GM21529 (cell line): ENCODE results near the gene NAA11.
"Not testable (repeated sequence)": the region's sequence is repeated elsewhere in the genome, so short reads cannot be mapped to it uniquely, and the experiment has no call there.

Source experiments
- ATAC-seq: cut with Tn5 transposase; IDR thresholded peaks from one replicate; pipeline ENCODE4 v1.9.1; 2021; ENCODE audit not compliant: unreplicated experiment

Gene NAA11

DNA sequence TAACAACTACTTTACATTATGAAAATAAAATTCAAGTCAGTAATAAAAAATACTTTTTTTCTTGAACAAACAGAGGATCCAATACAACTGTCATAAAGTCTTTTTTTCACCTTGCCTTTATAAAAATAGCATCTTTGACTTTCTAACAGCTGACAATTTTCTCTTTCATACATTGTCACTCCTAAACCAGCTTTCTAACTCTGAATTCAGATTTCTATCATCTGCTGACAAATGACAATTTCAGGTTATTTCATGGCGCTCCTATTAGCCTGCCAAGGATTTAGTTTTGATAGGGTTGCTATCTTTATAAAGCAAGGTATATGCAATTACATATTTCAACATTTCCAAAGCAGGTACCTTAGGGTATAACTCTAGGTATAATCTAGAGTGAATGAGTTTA, 14.6 kb downstream of the NAA11 start:
- no peak for ATAC-seq

DNA sequence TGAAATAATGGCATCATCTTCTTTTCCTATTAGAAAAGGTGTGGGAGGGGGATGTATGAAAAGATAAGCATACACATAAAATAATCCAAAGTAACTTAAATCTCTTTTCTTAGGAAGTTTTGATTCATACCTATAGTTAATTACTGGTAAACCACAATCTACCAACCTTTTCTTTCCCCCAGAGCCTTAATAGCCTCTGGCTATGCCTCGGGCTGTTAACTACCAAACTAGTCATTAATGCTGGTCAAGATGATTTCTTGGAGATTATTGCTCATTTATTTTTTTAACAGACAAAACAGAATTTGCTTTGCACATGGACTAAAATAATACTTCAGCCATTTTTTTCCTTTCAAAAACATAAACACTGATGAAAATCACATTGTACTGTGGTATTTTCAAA, 16.9 kb downstream of the NAA11 start:
- ATAC-seq: no peak

DNA sequence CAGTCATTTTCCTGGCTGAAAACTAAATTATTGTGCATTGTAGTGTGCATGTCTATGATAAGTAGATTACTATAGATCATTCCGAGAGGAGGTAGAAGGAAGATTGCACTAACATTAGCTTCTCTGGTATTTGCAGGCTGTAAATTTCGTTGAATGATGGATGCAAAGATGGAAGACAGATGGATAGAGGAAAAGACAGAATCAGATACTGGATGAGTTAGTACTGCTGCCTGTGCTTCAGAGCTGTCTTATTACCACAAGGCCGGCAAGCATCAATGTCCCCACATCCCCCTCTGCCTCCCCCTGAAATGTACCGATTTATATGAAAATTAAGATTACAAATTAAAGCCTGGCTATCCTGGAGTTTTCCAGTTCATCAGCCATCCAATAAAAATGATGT, 17.7 kb downstream of the NAA11 start:
- ATAC-seq: no peak

DNA sequence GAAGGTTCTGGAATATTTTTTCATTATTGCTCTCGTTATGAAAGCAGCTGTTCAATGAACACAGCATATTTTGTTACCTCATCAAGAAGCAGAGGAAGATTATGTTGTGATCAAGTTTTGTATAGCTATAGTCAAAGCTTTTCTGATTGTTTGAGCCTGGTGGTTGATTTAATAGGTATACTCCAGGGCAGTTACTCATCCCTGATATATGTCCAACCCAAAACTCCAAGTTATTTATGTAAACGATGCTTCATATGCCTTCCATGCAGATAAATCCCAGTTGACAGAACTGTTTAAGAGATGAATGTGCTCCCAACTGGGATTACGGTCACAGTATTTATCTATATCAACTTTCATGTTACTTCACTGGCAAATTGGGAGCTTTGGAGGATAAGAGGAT, 19.1 kb downstream of the NAA11 start:
- ATAC-seq: no peak

DNA sequence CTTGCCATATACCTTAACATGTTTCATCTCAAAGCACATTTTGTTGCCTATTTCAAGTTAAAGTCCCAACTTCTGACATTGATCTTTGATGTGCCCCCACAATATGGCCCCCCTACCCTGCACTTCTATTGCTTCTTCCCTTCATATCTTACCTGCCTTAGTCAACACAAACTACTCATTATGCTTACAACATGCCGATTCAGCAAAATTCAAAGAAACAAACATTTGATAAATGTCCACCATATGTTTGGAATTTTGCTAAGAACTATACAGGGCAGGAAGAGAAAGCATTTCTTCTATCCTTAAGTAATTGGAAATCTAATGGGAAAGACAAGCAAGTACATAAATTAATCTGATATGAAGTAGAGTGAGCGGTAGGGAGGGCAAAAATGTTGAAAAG, 25.6 kb downstream of the NAA11 start:
- ATAC-seq: no peak

DNA sequence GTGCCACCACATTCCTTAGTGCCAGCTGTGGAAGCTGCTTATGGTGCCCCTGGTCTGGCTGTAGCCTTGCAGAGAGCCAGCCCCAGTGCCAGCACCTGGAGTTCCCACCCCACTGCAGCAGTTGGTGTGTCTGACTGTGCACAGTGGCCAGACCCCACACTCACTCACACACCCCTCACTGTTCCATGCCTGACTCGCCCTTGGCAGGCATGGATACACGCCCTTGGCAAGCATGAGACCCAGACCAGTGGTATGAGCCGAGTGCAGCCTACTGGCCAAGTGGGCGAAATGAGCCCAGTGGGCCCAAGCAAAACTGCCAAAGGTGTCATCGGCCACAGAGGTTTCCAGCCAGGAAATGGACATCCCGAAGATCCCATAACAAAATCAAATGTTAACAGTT, 27.4 kb downstream of the NAA11 start:
- ATAC-seq: no peak

DNA sequence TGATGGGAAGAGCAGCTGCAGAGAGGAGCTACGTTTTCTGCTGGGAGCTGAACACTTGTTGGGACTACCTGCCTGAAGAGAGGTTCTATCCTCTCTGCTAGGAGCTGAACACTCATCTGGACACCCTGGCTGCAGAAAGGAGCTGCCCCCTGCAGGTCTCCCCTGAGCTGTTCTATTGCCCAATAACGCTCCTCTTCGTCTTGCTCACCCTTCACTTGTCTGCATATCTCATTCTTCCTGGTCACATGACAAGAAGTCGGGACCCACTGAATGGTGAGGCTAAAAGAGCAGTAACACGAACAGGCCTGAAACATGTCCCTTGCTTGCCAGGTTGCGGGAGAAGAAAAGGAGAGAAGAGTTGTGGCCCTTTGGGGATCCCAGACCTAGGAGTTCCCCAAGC, 27.8 kb downstream of the NAA11 start:
- ATAC-seq: no peak

DNA sequence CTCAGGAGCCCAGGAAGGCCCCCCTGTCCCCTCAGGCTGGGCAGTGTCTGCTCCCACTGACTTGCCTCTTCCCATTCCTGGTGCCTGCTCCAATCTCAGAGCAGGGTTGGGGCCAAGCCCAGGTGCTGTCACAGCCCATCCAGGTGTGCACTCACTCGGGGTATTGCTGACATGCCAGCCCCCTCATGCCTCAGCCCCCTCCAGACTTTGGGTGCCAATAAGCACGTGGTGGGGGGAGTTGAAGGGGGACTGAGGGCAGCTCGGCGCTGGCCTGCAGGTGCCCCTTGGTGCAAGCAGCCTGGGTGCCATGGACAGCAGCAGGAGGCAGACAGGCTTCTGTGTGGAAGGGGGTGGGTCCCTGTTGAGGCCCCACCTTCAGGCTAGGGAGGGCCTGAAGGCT, 28.4 kb downstream of the NAA11 start:
- ATAC-seq: no peak

DNA sequence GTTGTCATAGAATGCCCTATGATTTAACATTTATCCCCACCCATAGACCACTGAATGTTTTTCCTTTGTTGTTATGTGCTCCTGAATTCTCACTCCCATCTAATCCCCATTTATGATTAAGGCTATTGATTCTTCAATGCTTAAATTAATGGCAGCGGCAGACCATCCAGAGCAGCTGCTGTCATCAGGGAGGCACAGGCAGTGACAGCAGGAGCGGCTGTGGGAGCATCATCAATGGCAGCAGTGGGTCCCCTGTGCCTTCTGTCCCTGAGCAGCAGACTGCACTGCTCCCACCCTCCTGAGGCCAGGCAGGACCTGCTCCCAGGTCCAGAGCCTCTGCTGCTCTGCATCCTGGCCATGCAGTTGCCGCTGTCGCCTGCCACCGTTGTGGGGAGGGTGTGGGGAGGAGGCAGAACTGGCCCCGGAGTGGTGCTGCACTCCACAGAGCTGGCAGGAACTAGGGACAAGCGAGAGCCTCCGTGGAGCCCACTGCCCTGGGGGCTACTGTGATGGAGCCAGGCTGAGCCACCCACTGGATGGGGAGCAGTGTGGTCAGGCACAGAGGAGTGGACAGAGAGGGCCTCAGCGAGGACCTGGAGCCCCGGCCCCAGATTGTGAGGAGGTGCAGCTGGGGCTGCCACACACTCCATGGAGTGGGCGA, 29.0 kb downstream of the NAA11 start:
- ATAC-seq: no peak

DNA sequence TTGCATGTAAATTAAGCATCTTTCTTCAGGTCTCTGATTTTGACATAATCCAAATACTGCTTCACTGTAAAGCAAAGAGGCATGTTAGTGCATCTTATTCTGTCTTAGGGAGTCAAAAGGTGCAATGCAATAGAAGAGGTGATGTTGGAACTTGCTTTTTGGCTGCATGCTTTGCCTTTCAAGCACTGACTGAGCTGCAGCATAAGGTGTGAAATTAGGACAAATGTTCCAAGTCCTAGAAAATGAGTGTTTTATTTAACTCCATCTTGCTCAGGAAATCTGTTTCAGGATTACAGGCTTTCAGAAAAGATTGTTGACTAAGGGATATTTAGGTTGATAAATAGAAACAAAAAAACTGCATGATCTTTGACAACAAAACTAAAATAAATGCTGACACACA, 30.8 kb downstream of the NAA11 start:
- no peak for ATAC-seq

DNA sequence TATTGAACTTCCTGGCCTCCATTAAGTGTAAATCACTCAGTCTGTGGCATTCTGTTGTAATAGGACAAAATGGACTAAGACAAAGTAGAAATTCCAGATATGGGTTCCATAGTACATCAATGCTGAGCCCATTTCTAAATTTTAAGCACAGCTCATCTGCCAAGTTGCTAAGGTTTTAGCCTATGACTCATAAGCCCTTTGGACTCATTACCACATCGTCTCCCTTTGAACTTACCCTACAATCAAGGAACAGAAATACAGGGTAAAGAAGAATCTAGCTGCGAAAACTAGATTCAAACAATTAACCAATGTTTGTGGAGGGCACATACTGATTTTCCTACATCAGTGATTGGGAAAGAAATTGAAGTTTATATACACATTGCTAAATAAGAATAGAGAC, 31.8 kb downstream of the NAA11 start:
- ATAC-seq: no peak

DNA sequence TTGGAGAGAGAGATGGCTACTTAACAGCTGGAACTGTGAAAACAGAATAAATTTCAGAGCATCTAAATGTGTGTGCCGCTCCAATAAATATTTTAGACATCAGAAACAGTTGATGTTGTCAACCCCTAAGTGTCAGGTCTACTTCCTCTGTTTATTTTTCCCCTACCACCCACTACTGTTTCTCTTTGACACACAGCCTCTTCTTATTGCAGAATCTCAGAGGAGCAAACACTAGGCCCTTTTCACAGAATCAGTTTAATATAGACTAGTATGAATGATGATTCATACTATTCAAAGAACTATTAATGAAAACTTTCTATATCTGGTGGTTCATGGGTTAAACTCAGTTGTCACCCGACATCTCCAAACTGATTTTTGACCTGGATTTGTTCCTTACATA, 33.9 kb downstream of the NAA11 start:
- ATAC-seq: peak; percentile 82

DNA sequence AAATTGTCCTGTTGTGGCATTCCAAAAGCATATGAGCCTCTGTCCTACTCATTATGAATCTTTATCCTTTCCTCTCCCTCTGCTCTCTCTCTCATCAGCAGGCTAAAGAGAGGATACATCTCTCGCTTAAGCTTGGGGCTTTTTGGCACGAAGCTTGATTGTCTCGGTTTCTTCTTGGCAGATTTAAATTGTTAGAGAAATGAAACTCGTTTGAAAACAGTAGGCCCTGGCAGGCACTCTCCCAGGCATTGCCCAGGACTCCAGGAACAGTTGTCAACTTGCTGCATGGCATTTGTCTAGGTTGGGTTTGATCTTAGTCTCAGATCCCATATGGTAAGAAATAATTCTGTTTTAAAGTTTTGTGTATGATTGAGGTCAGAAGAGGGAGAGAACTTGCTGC, 35.5 kb downstream of the NAA11 start:
- ATAC-seq: no peak

DNA sequence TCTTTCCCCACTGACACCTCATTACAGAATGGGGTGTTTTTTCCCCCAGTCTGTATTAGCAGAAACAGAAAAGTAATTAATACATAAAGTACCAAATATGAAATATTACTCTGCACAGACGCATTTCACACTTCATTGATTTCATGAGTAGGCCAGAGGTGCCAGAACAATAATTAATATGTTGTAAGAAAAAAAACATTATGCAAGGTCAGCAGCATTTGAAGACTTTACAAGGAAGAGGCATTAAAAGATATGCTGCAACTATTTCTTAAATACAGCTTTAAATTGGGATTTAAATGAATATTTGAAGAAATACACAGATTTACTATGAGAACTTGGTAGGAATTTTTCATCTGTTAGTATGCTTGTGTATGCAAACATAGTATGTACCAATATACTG, 37.7 kb downstream of the NAA11 start:
- ATAC-seq: no peak

DNA sequence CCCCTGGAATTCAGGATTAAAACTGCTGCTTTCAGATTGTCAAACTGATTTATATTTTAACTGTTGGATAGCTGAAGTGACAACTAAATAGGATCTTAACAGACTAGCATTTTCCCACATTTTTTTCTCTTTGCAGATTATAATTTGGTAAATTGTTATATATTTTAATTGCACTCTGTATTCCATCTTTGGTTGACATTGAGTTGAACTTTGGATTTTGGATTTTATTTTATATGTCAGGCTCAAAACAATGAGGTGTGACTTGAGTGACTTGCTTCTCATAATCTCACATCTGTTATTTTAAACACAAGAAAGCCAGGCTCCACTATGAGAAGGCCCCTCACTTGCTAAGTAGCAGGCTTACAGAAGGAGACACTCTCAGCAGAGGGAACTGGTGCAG, 38.1 kb downstream of the NAA11 start:
- ATAC-seq: no peak

DNA sequence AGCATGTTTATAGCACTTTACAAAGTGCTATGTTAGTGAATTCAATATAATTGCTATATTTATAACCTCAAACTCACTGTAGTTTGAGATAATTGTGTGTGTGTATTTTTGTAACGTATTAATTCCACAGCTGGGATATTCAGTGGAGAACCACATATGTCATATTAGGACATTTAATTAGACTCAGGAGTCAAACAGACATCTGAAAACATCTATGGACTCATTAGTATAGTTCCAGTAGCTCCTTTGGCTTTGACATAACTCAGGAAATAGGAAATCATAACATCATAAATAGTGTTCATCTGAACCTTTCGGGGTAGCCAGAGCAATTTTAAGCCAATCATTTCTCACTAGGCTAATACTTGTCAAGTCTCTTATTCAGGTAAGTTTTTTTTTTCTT, 38.8 kb downstream of the NAA11 start:
- no peak for ATAC-seq

DNA sequence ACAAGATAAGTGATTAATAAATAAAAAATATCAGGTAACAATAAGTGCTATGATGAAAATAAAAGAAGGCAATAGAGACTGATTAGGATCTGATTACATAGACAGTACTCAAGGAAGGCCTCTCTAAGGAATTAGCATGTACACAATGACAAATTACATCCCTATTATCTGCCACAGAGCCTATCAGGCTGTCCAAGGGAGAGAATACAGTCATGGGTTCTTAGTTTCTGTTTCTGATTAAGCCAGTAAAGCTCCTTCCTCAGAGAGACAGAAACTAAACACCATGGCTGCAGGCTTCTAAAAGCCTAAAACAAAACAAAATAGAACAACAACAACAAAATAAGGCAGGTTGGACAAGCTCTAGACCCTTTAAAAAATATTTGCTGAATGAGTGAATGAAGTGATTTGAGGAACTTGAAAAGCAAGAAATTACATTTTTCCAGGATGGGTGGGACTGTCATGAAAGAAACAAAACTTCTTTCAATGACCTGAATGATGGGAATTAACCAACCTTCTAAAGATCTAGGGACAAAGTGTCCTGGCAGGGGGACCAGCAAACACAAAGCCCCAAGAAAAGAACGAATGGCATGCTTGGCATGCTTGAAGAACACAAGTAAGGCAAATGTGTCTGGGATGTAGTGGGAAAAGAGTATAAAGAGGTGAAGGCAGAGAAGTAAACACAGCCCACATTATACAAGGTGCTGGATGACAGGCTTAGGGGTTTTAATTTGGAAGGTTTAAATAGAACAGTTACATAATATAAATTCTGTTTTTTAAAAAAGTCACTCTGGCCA, 44.1 kb downstream of the NAA11 start:
- ATAC-seq: no peak

DNA sequence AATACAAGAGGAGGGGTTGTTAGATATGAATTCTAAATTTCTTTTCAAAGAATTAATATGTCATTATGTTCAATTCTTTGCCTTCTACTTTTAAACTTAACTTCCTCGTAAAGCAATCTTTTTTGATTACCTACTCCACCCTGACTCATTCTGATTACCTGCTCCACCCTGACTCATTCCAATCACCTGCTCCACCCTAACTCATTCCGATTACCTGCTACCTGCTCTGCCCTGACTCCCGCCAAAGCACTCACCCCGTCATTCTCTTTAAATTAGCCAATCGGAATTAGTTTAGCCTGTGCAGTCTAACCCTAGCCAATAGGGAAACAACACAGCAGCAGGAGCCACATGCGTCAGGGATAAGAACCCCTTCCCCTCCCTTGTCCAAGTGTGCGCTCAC, 48.4 kb downstream of the NAA11 start:
- ATAC-seq: not testable (repeated sequence)

DNA sequence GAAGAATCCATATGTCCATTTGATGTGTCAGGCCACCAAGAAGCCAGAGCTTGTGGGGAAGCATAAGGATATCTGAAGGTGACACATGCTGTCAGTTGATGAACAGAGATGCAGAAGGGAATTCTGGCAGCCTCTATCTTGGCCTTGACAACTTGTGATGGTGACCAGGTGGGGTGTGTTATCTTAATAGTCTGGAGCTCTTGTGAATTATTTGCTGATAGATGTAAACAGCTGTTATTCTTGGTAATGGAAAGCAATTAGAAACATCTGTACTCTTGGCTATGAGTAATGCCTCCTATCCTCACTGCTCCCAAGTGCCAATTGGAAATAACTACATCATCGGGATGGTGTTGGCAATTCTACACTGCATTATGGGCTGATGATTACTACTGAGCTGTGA, 51.9 kb downstream of the NAA11 start:
- ATAC-seq: no peak

DNA sequence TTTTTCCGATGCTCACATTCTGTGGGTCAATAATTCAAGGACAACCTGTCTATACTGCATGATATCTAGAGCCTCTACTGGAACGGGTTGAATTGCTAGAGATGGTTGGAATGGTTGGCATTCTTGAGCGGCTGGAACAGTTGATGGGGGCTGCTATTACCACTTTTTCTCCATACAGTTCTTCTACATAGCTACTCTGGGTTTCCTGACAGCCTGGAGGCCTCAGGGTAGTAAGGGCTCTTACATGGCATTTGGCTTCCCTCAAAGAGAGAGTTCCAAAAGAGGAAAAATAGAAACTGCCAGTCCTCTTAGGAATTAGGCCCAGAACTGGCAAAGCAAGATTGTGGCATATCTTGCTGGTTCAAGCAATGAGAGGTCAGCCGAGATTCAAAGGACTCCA, 53.1 kb downstream of the NAA11 start:
- no peak for ATAC-seq

DNA sequence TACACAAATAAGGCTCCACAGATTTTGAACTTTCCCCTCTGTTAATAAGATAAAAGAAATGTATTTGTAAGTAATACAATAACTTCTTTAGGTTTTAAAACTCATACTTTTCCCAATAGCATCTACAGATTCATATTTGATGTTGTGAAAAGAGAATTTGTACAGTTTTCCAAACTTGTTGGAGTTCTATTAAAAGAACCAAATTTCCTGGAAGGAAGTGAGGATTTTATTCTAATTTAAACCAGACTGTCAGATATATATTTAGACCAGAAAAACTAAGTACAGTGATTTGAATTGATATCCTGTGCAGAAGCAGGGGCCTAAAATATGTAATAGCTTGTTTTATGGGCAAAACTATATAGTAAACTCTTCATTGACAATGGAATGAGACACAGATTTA, 53.7 kb downstream of the NAA11 start:
- no peak for ATAC-seq

DNA sequence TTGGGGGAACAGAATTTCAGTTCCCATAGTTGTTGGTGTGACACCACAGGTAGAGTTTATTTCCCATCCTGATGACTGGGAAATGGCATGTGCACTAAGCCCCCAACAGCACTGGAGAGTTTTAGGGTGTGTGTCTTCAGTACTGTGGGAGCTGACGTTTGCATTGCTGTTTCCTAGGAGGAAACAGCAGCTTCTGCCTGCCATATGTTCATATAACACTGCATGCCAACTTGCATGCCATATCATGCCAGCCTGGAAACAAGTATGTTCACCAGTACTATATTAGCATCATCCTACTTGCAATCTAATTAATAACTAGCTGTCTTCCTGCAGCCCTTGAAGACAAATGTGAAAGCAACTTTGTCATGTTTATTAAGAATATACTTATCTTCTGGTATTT, 58.2 kb downstream of the NAA11 start:
- ATAC-seq: no peak
